NB4 (cell line): ENCODE data around the gene PLA2G4B.

ENCODE experiments used
- POLR2A ChIP-seq: IDR thresholded peaks from 2 replicates; pipeline ENCODE4 v1.6.1; 2011; ENCODE audit warnings: mild to moderate bottlenecking; ENCODE audit not compliant: insufficient read length; ENCODE audit errors: extremely low read depth
- TF ChIP-seq, protein P1 (sequence below): IDR thresholded peaks from one replicate; pipeline ENCODE4 v1.5.1; 2012; ENCODE audit warnings: low read depth, low read length
- TF ChIP-seq, protein P2 (sequence below): IDR thresholded peaks from 2 replicates; pipeline ENCODE4 v1.6.1; 2011; ENCODE audit warnings: low read depth, low read length

DNA sequence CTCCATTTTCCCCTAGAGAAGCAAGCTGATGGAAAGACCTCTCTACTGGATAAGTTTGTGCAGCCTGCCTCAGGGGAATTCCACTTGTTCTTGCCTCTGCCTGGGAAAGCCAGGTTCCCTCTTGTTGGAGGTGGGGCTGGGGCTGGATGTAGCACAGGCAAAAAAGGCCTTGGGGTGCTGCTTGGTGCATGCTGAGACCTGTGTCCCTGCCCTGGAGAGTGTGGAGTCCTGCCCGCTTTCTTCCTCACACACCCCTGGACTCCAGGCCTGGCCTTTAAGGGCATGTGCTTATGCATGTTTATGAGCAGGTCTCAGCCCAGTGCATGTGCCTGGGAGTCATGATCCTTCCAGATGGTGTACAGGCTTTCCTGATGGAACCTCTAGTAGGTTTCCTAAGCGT, 34.3 kb upstream of the PLA2G4B start:
- TF ChIP-seq, protein P1, sequence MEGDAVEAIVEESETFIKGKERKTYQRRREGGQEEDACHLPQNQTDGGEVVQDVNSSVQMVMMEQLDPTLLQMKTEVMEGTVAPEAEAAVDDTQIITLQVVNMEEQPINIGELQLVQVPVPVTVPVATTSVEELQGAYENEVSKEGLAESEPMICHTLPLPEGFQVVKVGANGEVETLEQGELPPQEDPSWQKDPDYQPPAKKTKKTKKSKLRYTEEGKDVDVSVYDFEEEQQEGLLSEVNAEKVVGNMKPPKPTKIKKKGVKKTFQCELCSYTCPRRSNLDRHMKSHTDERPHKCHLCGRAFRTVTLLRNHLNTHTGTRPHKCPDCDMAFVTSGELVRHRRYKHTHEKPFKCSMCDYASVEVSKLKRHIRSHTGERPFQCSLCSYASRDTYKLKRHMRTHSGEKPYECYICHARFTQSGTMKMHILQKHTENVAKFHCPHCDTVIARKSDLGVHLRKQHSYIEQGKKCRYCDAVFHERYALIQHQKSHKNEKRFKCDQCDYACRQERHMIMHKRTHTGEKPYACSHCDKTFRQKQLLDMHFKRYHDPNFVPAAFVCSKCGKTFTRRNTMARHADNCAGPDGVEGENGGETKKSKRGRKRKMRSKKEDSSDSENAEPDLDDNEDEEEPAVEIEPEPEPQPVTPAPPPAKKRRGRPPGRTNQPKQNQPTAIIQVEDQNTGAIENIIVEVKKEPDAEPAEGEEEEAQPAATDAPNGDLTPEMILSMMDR, result no peak
- TF ChIP-seq POLR2A, result no peak
- TF ChIP-seq, protein P2, sequence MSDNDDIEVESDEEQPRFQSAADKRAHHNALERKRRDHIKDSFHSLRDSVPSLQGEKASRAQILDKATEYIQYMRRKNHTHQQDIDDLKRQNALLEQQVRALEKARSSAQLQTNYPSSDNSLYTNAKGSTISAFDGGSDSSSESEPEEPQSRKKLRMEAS, result no peak
